HG02623 (cell line): Measurements from ENCODE around the gene PELO.
"Not testable (repeated sequence)": the region's sequence is repeated elsewhere in the genome, so short reads cannot be mapped to it uniquely, and the experiment has no call there.

Experiments used
- ATAC-seq: cut with Tn5 transposase; IDR thresholded peaks from one replicate; pipeline ENCODE4 v1.9.1; 2021; ENCODE audit warnings: moderate library complexity; ENCODE audit not compliant: unreplicated experiment

PELO gene

GRCh38 chr5:52800394-52801213, 12.9 kb downstream of the PELO start:
- peak; percentile 31 for ATAC-seq

DNA sequence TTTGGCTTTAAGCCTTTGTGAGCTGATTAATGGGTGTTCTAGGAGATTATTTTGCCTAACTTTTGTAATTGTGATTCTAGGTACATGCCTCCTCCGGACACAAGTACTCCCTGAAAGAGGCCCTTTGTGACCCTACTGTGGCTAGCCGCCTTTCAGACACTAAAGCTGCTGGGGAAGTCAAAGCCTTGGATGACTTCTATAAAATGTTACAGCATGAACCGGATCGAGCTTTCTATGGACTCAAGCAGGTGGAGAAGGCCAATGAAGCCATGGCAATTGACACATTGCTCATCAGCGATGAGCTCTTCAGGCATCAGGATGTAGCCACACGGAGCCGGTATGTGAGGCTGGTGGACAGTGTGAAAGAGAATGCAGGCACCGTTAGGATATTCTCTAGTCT, 13.6 kb downstream of the PELO start:
- no peak for ATAC-seq

DNA sequence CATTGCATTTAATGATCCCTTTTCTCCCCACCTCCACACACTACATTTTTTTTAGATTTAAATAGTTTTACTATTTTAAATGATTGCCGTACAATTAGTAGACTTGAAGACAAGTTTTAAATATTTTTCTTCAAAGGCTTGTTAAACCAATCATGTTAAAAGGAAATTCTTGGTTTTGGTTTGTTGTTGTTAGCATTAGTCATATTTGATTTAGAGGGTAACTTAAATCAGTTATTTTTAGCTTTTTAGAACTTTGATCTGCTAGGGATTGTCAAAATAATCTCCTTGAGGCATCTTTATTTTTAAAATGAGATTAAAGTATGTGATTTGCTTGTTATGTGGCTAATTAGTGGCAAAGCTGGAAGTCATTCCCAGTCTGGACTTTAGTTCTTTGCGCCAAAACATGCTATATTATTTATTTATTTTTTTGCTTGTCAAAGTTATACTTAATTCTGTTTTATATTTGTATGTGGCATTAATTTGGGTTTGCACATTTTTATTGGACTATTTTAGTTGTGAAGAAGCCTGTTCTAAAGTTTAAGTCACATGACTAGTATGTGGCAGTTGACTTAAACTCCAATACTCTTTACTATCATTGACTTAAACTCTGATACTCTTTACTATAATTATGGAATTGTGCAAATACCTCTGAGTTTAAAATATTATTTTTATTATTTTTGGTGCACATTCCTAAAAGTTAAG, 14.7 kb downstream of the PELO start:
- ATAC-seq = no peak

DNA sequence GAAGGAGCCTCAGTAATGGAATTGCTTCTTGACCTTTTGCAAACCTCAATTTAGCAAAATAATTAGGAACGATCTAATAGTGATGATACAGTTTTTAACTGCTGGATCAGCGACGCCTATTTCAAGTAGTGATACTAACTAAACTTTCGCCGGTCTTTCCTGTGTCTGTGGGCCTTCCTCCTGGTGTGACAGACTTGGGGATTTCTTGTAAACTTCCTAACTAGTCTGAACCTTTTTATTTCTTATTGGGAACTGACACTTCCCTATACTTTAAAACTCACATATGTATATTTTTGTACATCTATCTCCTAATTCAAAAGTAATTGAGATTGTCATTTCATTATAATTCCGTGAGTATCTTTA, 15.2 kb downstream of the PELO start:
- no peak for ATAC-seq

- no peak for ATAC-seq
These were observed 16.7 kb downstream of the PELO start for GRCh38 chr5:52804387-52804791.

- ATAC-seq = no peak
These were observed 17.3 kb downstream of the PELO start for GRCh38 chr5:52804981-52805380.

- no peak for ATAC-seq
These were observed 17.9 kb downstream of the PELO start for GRCh38 chr5:52805615-52806014.

GRCh38 chr5:52807037-52807436, 19.3 kb downstream of the PELO start:
- no peak for ATAC-seq

- ATAC-seq = no peak
These were observed 20.0 kb downstream of the PELO start for GRCh38 chr5:52807723-52808122.

GRCh38 chr5:52808316-52808901, 20.7 kb downstream of the PELO start:
- no peak for ATAC-seq

GRCh38 chr5:52809884-52810283, 22.2 kb downstream of the PELO start:
- ATAC-seq = no peak

GRCh38 chr5:52810426-52810825, 22.7 kb downstream of the PELO start:
- no peak for ATAC-seq

DNA sequence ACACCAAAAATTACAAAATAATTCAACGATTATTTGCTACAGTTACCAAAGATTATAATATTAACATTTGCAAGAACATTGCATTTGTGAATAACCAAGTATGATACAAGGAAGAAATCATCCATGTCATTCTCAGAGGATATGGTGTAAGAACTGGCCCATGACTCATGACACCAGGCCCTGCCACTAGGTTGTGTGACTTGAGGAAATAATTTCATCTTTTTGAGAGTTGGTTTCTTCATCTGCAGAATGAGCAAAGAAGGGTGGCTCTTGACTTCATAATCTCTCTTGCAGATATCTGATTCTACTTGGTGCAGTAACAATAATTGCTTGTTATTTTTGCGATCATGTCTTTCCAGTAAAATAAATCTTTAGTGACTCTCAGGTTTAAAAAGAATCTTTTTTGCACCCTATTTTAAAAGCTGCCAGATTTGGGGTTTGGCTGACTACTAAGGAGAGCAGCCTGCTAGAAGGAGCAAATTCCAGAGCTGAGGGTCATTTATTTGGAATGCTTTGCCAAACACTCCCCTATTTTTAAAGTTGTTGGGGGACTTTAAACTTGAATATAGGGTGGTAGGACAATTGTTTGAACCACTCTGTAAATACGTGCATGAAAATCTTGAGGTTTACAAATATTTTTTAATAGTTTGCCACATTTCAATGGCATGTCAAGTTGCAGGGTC, 23.5 kb downstream of the PELO start:
- no peak for ATAC-seq

DNA sequence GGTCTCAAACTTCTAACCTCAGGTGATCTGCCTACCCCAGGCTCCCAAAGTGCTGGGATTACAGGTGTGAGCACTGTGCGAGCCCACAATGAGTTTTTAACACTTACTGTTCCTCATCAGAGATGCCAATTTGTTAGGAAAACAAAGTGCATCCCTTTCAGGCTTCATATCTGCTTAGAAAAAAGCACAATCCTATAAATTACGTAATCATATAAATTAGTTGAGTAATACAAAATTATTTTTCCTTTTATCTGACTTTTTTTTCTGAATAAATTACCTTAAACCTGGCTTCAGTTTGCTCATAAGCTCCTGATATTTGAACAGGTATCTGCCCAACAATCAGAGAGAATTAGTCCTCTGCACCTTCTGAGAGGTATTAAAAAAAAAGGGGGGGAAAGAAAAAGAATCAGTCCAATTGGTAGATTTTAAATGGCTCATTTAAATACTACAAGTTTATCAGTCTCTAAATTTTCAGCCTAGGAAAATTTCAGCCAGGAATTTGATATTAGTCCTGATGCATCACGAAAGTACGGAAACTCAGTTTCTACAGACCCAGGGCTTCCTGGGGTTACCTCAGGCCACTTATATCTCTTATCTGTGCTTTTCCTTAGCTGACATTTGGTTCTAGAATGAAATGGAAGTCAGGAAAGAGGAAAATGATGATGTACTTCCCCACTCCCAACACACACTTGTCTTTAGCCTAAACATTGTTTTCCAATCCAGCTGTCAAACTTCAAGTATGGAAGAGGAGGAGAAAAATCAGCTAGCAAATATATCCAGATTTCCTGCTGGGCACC, 26.8 kb downstream of the PELO start:
- no peak for ATAC-seq

DNA sequence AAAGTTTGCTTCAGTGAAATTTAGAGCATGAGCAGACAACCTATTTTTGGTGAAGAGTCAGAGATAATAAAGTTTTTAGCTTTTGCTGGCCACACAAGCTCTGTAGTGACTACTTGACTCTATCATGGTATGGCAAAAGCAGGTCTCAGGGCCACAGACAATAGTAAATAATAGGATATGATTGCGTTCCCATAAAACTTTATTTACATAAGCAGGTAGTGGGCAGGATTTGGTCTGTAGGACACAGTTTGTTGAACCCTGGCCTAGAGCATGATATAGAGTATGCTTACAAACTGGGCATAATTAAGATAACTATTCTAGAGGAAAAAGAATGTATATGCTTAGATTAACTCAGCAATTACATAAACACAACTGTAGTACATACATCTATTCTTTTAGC, 30.1 kb downstream of the PELO start:
- no peak for ATAC-seq

DNA sequence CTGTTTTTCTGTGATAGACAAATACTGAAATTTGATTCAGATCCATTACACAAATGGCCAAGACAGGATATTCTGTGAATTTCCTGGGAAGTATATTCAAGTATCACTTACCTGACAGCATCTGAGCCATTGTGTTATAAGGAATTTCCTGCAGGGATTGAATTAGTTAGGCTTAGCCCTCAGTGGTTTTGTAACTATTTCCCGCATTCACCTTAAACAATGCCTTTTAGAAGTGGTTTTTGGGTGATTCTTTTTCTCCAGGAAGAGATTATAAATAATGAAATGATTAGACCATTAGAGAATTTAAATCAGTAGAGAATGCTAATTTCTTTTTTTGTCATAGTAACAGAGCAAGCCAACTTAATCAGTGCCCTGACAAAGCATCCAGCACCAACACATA, 30.6 kb downstream of the PELO start:
- ATAC-seq = no peak

- ATAC-seq = not testable (repeated sequence)
These were observed 31.1 kb downstream of the PELO start for GRCh38 chr5:52818807-52819206.

GRCh38 chr5:52821901-52822300, 34.2 kb downstream of the PELO start:
- no peak for ATAC-seq

DNA sequence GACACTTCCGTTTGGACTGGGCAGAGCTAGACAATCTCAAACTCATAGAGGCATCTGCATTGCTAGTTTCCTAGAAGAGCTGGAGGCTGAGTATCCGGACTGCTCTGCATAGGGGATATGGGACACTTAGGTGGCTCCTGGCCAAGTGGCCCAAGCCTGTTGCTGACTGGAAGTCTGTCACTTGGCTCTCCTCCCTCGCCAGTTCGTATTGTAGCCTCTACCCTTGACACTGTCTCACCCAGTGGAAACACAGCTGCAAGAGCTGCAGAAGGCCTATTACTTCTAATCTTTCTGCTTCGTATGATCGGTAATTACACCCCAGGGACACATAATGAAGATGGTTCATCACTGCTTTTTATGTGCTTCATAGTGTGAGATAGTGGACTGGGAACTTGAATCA, 34.7 kb downstream of the PELO start:
- no peak for ATAC-seq

- ATAC-seq = no peak
These were observed 37.1 kb downstream of the PELO start for GRCh38 chr5:52824827-52825226.

DNA sequence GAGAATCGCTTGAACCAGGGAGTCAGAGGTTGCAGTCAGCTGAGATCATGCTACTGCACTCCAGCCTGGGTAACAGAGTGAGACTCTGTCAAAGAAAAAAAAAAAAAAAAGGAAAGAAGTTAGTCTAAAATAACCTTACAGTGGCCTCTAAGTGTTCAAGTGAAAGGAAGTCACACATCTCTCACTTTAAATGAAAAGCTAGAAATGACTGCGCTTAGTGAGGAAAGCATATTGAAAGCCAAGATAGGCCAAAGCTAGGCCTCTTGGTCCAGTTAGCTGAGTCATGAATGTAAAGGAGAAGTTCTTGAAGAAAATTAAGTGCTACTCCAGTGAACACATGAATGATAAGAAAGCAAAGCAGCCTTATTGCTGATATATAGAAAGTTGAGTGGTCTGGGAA, 38.1 kb downstream of the PELO start:
- ATAC-seq = peak; percentile 93
